ENCODE data around the gene CCDC160.
"Not testable (repeated sequence)": the region's sequence is repeated elsewhere in the genome, so short reads cannot be mapped to it uniquely, and the experiment has no call there.

Gene CCDC160

GRCh38 chrX:134236626-134237614, at the start of gene CCDC160:
Gene CCDC160, plus strand, starts transcription at chrX:134237182. Its CDS starts 7,619 bp downstream, at chrX:134244801.
- DNase-seq, result no peak

GRCh38 chrX:134191281-134191680, 45.7 kb upstream of the CCDC160 start:
- no peak for DNase-seq

GRCh38 chrX:134194915-134195314, 42.1 kb upstream of the CCDC160 start:
- DNase-seq, result no peak

- DNase-seq, result no peak
Observed at GRCh38 chrX:134202561-134202960, 34.4 kb upstream of the CCDC160 start.

GRCh38 chrX:134206221-134206620, 30.8 kb upstream of the CCDC160 start:
- no peak for DNase-seq

GRCh38 chrX:134210465-134210864, 26.5 kb upstream of the CCDC160 start:
- no peak for DNase-seq

GRCh38 chrX:134235236-134235635, 1.7 kb upstream of the CCDC160 start:
- DNase-seq, result no peak

- not testable (repeated sequence) for DNase-seq
Observed at GRCh38 chrX:134238144-134238543, 1.2 kb downstream of the CCDC160 start.

- DNase-seq, result no peak
Observed at GRCh38 chrX:134239016-134239415, 2.0 kb downstream of the CCDC160 start.

GRCh38 chrX:134240209-134240608, 3.2 kb downstream of the CCDC160 start:
- DNase-seq, result no peak

- DNase-seq, result no peak
Observed at GRCh38 chrX:134241960-134242619, 5.1 kb downstream of the CCDC160 start.

GRCh38 chrX:134244043-134244442, 7.1 kb downstream of the CCDC160 start:
- DNase-seq, result no peak

- no peak for DNase-seq
Observed at GRCh38 chrX:134246282-134246681, 9.3 kb downstream of the CCDC160 start.

GRCh38 chrX:134247492-134247891, 10.5 kb downstream of the CCDC160 start:
- DNase-seq, result no peak

GRCh38 chrX:134249241-134249640, 12.3 kb downstream of the CCDC160 start:
- DNase-seq, result no peak

- DNase-seq, result no peak
Observed at GRCh38 chrX:134251241-134251640, 14.3 kb downstream of the CCDC160 start.

- DNase-seq, result no peak
Observed at GRCh38 chrX:134254511-134254910, 17.5 kb downstream of the CCDC160 start.

GRCh38 chrX:134255555-134255954, 18.6 kb downstream of the CCDC160 start:
- no peak for DNase-seq

GRCh38 chrX:134256684-134257083, 19.7 kb downstream of the CCDC160 start:
- DNase-seq, result no peak

- no peak for DNase-seq
Observed at GRCh38 chrX:134258202-134258601, 21.2 kb downstream of the CCDC160 start.

GRCh38 chrX:134285934-134286333, 49.0 kb downstream of the CCDC160 start:
- not testable (repeated sequence) for DNase-seq

GRCh38 chrX:134287346-134287745, 50.4 kb downstream of the CCDC160 start:
- DNase-seq, result no peak

GRCh38 chrX:134294548-134294947, 57.6 kb downstream of the CCDC160 start:
- DNase-seq, result no peak
